Fibroblast of lung (primary cell): ENCODE results near the gene GPR139. TPM values are rescaled to one million over a fixed set of nuclear protein-coding genes. Genes with fewer than 3 reads are reported as not detected.

ENCODE experiments used
- DNase-seq, 2 donors: peaks; one replicate each; pipeline versions ENCODE4 v3.0.0 to v3.0.0-alpha.2; 2010; ENCODE audit warnings: low read depth in 2 of 2
- H2AFZ ChIP-seq: 2 replicates; pipeline ENCODE4 v1.5.1; 2012; ENCODE audit warnings: low read length, control low read depth, inconsistent platforms
- H3K27ac ChIP-seq: 2 replicates; pipeline ENCODE4 v1.5.1; 2011; ENCODE audit warnings: low read length, control low read depth; ENCODE audit not compliant: insufficient read depth
- H3K27me3 ChIP-seq: 2 replicates; pipeline ENCODE4 v1.5.1; 2011; ENCODE audit warnings: mild to moderate bottlenecking, low read length; ENCODE audit not compliant: control insufficient read depth, insufficient read depth
- H3K36me3 ChIP-seq: 2 replicates; pipeline ENCODE4 v1.5.1; 2011; ENCODE audit warnings: low read length; ENCODE audit not compliant: control insufficient read depth, insufficient read depth
- H3K4me1 ChIP-seq: 2 replicates; pipeline ENCODE4 v1.5.1; 2011; ENCODE audit warnings: low read length; ENCODE audit not compliant: control insufficient read depth, insufficient read depth; ENCODE audit errors: extremely low read depth
- H3K4me2 ChIP-seq: 2 replicates; pipeline ENCODE4 v1.5.1; 2011; ENCODE audit warnings: low read length, control low read depth; ENCODE audit not compliant: insufficient read depth; ENCODE audit errors: extremely low read depth
- H3K4me3 ChIP-seq, 4 experiments: fragments of 200-600 bp in 1 of 4; sonication (generic) in 1 of 4; replicated peaks in 1 of 4; 2 replicates each; pipeline ENCODE4 v1.5.1; 2011 to 2016; ENCODE audit warnings: low read length in 4 of 4, low read depth in 3 of 4, mild to moderate bottlenecking in 3 of 4, control low read depth in 2 of 4, inconsistent platforms in 1 of 4, mixed read lengths in 1 of 4; ENCODE audit not compliant: insufficient read depth in 1 of 4; ENCODE audit errors: control extremely low read depth in 1 of 4
- H3K79me2 ChIP-seq: 2 replicates; pipeline ENCODE4 v1.5.1; 2012; ENCODE audit warnings: mild to moderate bottlenecking, low read length, inconsistent platforms; ENCODE audit not compliant: control insufficient read depth, insufficient read depth
- H3K9ac ChIP-seq: 2 replicates; pipeline ENCODE4 v1.5.1; 2011; ENCODE audit warnings: mild to moderate bottlenecking, low read length, control low read depth; ENCODE audit not compliant: insufficient read depth
- H3K9me3 ChIP-seq: 2 replicates; pipeline ENCODE4 v1.5.1; 2012; ENCODE audit warnings: low read depth, low read length; ENCODE audit not compliant: control insufficient read depth, insufficient read depth
- H4K20me1 ChIP-seq: 2 replicates; pipeline ENCODE4 v1.5.1; 2011; ENCODE audit warnings: low read length; ENCODE audit not compliant: control insufficient read depth, insufficient read depth; ENCODE audit errors: extremely low read depth
- CTCF ChIP-seq, 2 donors: IDR thresholded peaks in 1 of 2; conservative IDR thresholded peaks in 1 of 2; 1 replicate in 1 of 2; 2 replicates in 1 of 2; pipeline ENCODE4 v1.5.1; 2011 to 2012; ENCODE audit warnings: low read length in 2 of 2, control low read depth in 1 of 2, inconsistent platforms in 1 of 2, low read depth in 1 of 2, mild to moderate bottlenecking in 1 of 2
- EZH2 ChIP-seq: IDR thresholded peaks from 2 replicates; pipeline ENCODE4 v1.5.1; 2012; ENCODE audit warnings: low read length, control low read depth, mild to moderate bottlenecking; ENCODE audit errors: missing control alignments
- polyA plus RNA-seq, 2 donors: library from polyadenylated mRNA; depleted of rRNA in 1 of 2; stranded (reverse) in 1 of 2; unstranded in 1 of 2; fragments of >200 nt; gene quantifications; 2 replicates each; pipeline ENCODE4 v1.2.1, GENCODE V29; 2011 to 2012; ENCODE audit warnings: missing spikeins in 1 of 2
- total RNA-seq: library from RNA; depleted of rRNA; stranded (reverse); fragments of >200 nt; gene quantifications from 2 replicates; pipeline ENCODE4 v1.2.1, GENCODE V29; 2014

Gene GPR139
- total and polyA plus RNA-seq, 2 donors (not counting 1 experiment from before 2014, with no cell fraction given): not detected

- H3K9me3 ChIP-seq: no peaks in the 10 kb centered on the region
- no peak overlapping the region for H3K4me2 ChIP-seq
- H3K27ac ChIP-seq: no peak overlapping the region
- H3K27me3 ChIP-seq: no peaks in the 10 kb centered on the region
- H3K79me2 ChIP-seq: no peaks in the 10 kb centered on the region
- H3K36me3 ChIP-seq: no peaks in the 10 kb centered on the region
- no peak overlapping the region for H3K4me3 ChIP-seq
- DNase-seq: no peak
- no peak overlapping the region for H3K9ac ChIP-seq
- H3K4me1 ChIP-seq: no peaks in the 10 kb centered on the region
- TF ChIP-seq EZH2 (no peak), CTCF (conservative IDR thresholded peaks at IDR 0.05 in 1 of 2, IDR thresholded peaks at IDR 0.05 in 1 of 2; ENCODE audit: low read depth in 1 of 2, low read length in 2 of 2) (no peak)
- no peaks in the 10 kb centered on the region for H4K20me1 ChIP-seq
- H2AFZ ChIP-seq: no peak overlapping the region
Measured at GRCh38 chr16:20041924-20042596, 31.6 kb downstream of the GPR139 start.

GRCh38 chr16:20040011-20040410, 33.7 kb downstream of the GPR139 start:
- Histone ChIP-seq H3K79me2 (no peaks in the 10 kb centered on the region), H3K4me1 (no peaks in the 10 kb centered on the region), H3K36me3 (no peaks in the 10 kb centered on the region), H3K9me3 (no peaks in the 10 kb centered on the region), H2AFZ (no peak overlapping the region), H4K20me1 (no peaks in the 10 kb centered on the region), H3K4me3 (no peak overlapping the region), H3K27me3 (no peaks in the 10 kb centered on the region), H3K9ac (no peak overlapping the region), H3K27ac (no peak overlapping the region), H3K4me2 (no peak overlapping the region)
- TF ChIP-seq EZH2: no peak
- no peak for TF ChIP-seq CTCF (conservative IDR thresholded peaks at IDR 0.05 in 1 of 2, IDR thresholded peaks at IDR 0.05 in 1 of 2; ENCODE audit: low read depth in 1 of 2, low read length in 2 of 2)
- no peak for DNase-seq

GRCh38 chr16:20029611-20030010, 44.1 kb downstream of the GPR139 start:
- Histone ChIP-seq H3K4me3 (no peak overlapping the region), H3K27me3 (no peaks in the 10 kb centered on the region), H2AFZ (no peak overlapping the region), H3K36me3 (no peaks in the 10 kb centered on the region), H3K79me2 (no peaks in the 10 kb centered on the region), H3K4me2 (no peak overlapping the region), H4K20me1 (no peaks in the 10 kb centered on the region), H3K9ac (no peak overlapping the region), H3K27ac (no peak overlapping the region), H3K4me1 (no peaks in the 10 kb centered on the region), H3K9me3 (no peaks in the 10 kb centered on the region)
- no peak for DNase-seq
- TF ChIP-seq CTCF (conservative IDR thresholded peaks at IDR 0.05 in 1 of 2, IDR thresholded peaks at IDR 0.05 in 1 of 2; ENCODE audit: low read depth in 1 of 2, low read length in 2 of 2) (no peak), EZH2 (no peak)
